GM19463 (cell line): ENCODE results near the gene MT1A.

ENCODE experiments used
- ATAC-seq: cut with Tn5 transposase; IDR thresholded peaks from one replicate; pipeline ENCODE4 v1.9.1; 2021; ENCODE audit warnings: mild to moderate bottlenecking, moderate library complexity; ENCODE audit not compliant: unreplicated experiment

The MT1A gene

GRCh38 chr16:56675685-56676210 is 37.3 kb downstream of the MT1A start:
- no peak for ATAC-seq

GRCh38 chr16:56677474-56677873 is 39.0 kb downstream of the MT1A start:
- no peak for ATAC-seq

- no peak for ATAC-seq
These were observed 40.7 kb downstream of the MT1A start for GRCh38 chr16:56679078-56679730.

- ATAC-seq: no peak
These were observed 41.4 kb downstream of the MT1A start for GRCh38 chr16:56679818-56680217.

- ATAC-seq: peak; percentile 99
These were observed 43.7 kb downstream of the MT1A start, which contains the start of gene MT1X for GRCh38 chr16:56681939-56682702. Gene MT1X, plus strand, starts transcription at chr16:56682470. Its CDS starts 71 bp downstream, at chr16:56682541.

- peak; percentile 5 for ATAC-seq
These were observed 44.4 kb downstream of the MT1A start for GRCh38 chr16:56682703-56683397.

- no peak for ATAC-seq
These were observed 45.1 kb downstream of the MT1A start for GRCh38 chr16:56683424-56684172.

- no peak for ATAC-seq
These were observed 45.9 kb downstream of the MT1A start for GRCh38 chr16:56684256-56684925.

- ATAC-seq: no peak
These were observed 46.6 kb downstream of the MT1A start for GRCh38 chr16:56684926-56685590.

- ATAC-seq: no peak
These were observed 48.3 kb downstream of the MT1A start for GRCh38 chr16:56686758-56687157.

- ATAC-seq: no peak
These were observed 50.3 kb downstream of the MT1A start for GRCh38 chr16:56688762-56689161.

- ATAC-seq: no peak
These were observed 50.7 kb downstream of the MT1A start for GRCh38 chr16:56689171-56689570.
